AG09319 (cell line): ENCODE data around the gene GALM.
"Not testable (repeated sequence)": the region's sequence is repeated elsewhere in the genome, so short reads cannot be mapped to it uniquely, and the experiment has no call there.

Experiments
- DNase-seq: peaks from one replicate; pipeline ENCODE4 v3.0.0-alpha.2; 2010; ENCODE audit warnings: low read depth; ENCODE audit errors: extremely low read depth
- CTCF ChIP-seq: IDR thresholded peaks from 2 replicates; pipeline ENCODE4 v1.5.1; 2011; ENCODE audit warnings: low read depth, mild to moderate bottlenecking, inconsistent platforms, low read length, moderate library complexity

GALM gene

GRCh38 chr2:38668092-38668491 is 2.2 kb downstream of the GALM start:
- TF ChIP-seq CTCF = no peak
- no peak for DNase-seq

GRCh38 chr2:38668779-38669479 is 3.0 kb downstream of the GALM start:
- no peak for TF ChIP-seq CTCF
- DNase-seq = no peak

- TF ChIP-seq CTCF = no peak
- DNase-seq = no peak
Measured at GRCh38 chr2:38671303-38671702, 5.4 kb downstream of the GALM start.

GRCh38 chr2:38671946-38672345 is 6.0 kb downstream of the GALM start:
- no peak for DNase-seq
- TF ChIP-seq CTCF = no peak

GRCh38 chr2:38672445-38673391 is 6.8 kb downstream of the GALM start:
- no peak for DNase-seq
- TF ChIP-seq CTCF = no peak

GRCh38 chr2:38676681-38677080 is 10.8 kb downstream of the GALM start:
- TF ChIP-seq CTCF = no peak
- no peak for DNase-seq

GRCh38 chr2:38680868-38681267 is 15.0 kb downstream of the GALM start:
- not testable (repeated sequence) for DNase-seq
